ENCODE results near the gene EPHA2.

Gene EPHA2

GRCh38 chr1:16145030-16145661, 10.7 kb downstream of the EPHA2 start:
- Mint-ChIP-seq H3K9me3 (no peaks in the 10 kb centered on the region), H3K36me3 (ENCODE audit: low read depth) (no peaks in the 10 kb centered on the region), H3K4me1 (ENCODE audit: low read depth) (no peaks in the 10 kb centered on the region), H3K27ac (no peak overlapping the region), H3K4me3 (no peak overlapping the region), H3K27me3 (peaks cover 45% of the 10 kb centered on the region)
- intact Hi-C loops (cut with micrococcal nuclease) = no loop called here

GRCh38 chr1:16144325-16145029, 11.4 kb downstream of the EPHA2 start:
- peaks cover 43% of the 10 kb centered on the region for H3K27me3 Mint-ChIP-seq
- intact Hi-C loops (cut with micrococcal nuclease) = no loop called here
- H3K27ac Mint-ChIP-seq = no peak overlapping the region
- H3K36me3 Mint-ChIP-seq (ENCODE audit: low read depth) = no peaks in the 10 kb centered on the region
- H3K9me3 Mint-ChIP-seq = no peaks in the 10 kb centered on the region
- H3K4me3 Mint-ChIP-seq = no peak overlapping the region
- no peaks in the 10 kb centered on the region for H3K4me1 Mint-ChIP-seq (ENCODE audit: low read depth)

GRCh38 chr1:16143566-16144324, 12.1 kb downstream of the EPHA2 start:
- Mint-ChIP-seq H3K4me1 (ENCODE audit: low read depth) (no peaks in the 10 kb centered on the region), H3K4me3 (no peak overlapping the region), H3K27ac (no peak overlapping the region), H3K36me3 (ENCODE audit: low read depth) (no peaks in the 10 kb centered on the region), H3K9me3 (no peaks in the 10 kb centered on the region), H3K27me3 (peaks cover 42% of the 10 kb centered on the region)
- intact Hi-C loops (cut with micrococcal nuclease) = no loop called here

GRCh38 chr1:16143005-16143565, 12.8 kb downstream of the EPHA2 start:
- Mint-ChIP-seq H3K4me1 (ENCODE audit: low read depth) (no peaks in the 10 kb centered on the region), H3K4me3 (no peak overlapping the region), H3K9me3 (no peaks in the 10 kb centered on the region), H3K27ac (no peak overlapping the region), H3K27me3 (peaks cover 39% of the 10 kb centered on the region), H3K36me3 (ENCODE audit: low read depth) (no peaks in the 10 kb centered on the region)
- intact Hi-C loops (cut with micrococcal nuclease) = no loop called here

- intact Hi-C loops (cut with micrococcal nuclease) = no loop called here
- Mint-ChIP-seq H3K4me1 (ENCODE audit: low read depth) (no peaks in the 10 kb centered on the region), H3K27ac (no peak overlapping the region)
These were observed 13.4 kb downstream of the EPHA2 start for GRCh38 chr1:16142383-16142995.

GRCh38 chr1:16141573-16142336, 14.1 kb downstream of the EPHA2 start:
- H3K4me1 Mint-ChIP-seq (ENCODE audit: low read depth) = peaks cover under 1% of the 10 kb centered on the region
- H3K36me3 Mint-ChIP-seq (ENCODE audit: low read depth) = no peaks in the 10 kb centered on the region
- H3K9me3 Mint-ChIP-seq = no peaks in the 10 kb centered on the region
- no peak overlapping the region for H3K27ac Mint-ChIP-seq
- H3K4me3 Mint-ChIP-seq = no peak overlapping the region
- peaks cover 34% of the 10 kb centered on the region for H3K27me3 Mint-ChIP-seq
- intact Hi-C loops (cut with micrococcal nuclease) = no loop called here

More at GRCh38 chr1:16142383-16142995, 13.4 kb downstream of the EPHA2 start:
- no peaks in the 10 kb centered on the region for H3K9me3 Mint-ChIP-seq
- H3K27me3 Mint-ChIP-seq = peaks cover 36% of the 10 kb centered on the region
- H3K36me3 Mint-ChIP-seq (ENCODE audit: low read depth) = no peaks in the 10 kb centered on the region
- H3K4me3 Mint-ChIP-seq = no peak overlapping the region

- Mint-ChIP-seq H3K9me3 (no peaks in the 10 kb centered on the region), H3K27ac (no peak overlapping the region), H3K4me3 (no peak overlapping the region), H3K27me3 (peaks cover 27% of the 10 kb centered on the region), H3K4me1 (ENCODE audit: low read depth) (peaks cover 6% of the 10 kb centered on the region), H3K36me3 (ENCODE audit: low read depth) (no peaks in the 10 kb centered on the region)
- intact Hi-C loops (cut with micrococcal nuclease) = no loop called here
These were observed 15.7 kb downstream of the EPHA2 start for GRCh38 chr1:16140068-16140596.

- H3K4me3 Mint-ChIP-seq = no peak overlapping the region
- no peaks in the 10 kb centered on the region for H3K36me3 Mint-ChIP-seq (ENCODE audit: low read depth)
- H3K27ac Mint-ChIP-seq = no peak overlapping the region
- peaks cover 6% of the 10 kb centered on the region for H3K4me1 Mint-ChIP-seq (ENCODE audit: low read depth)
- no peaks in the 10 kb centered on the region for H3K9me3 Mint-ChIP-seq
- intact Hi-C loops (cut with micrococcal nuclease) = no loop called here
- H3K27me3 Mint-ChIP-seq = peaks cover 22% of the 10 kb centered on the region
These were observed 16.4 kb downstream of the EPHA2 start for GRCh38 chr1:16139473-16139962.

GRCh38 chr1:16138772-16139221, 17.1 kb downstream of the EPHA2 start:
- Mint-ChIP-seq H3K27ac (no peak overlapping the region), H3K4me3 (no peak overlapping the region), H3K4me1 (ENCODE audit: low read depth) (peaks cover 6% of the 10 kb centered on the region), H3K36me3 (ENCODE audit: low read depth) (no peaks in the 10 kb centered on the region), H3K9me3 (no peaks in the 10 kb centered on the region), H3K27me3 (peaks cover 20% of the 10 kb centered on the region)
- intact Hi-C loops (cut with micrococcal nuclease) = no loop called here

GRCh38 chr1:16137890-16138467, 17.9 kb downstream of the EPHA2 start:
- Mint-ChIP-seq H3K27ac (no peak overlapping the region), H3K4me3 (no peak overlapping the region), H3K4me1 (ENCODE audit: low read depth) (peaks cover 6% of the 10 kb centered on the region), H3K36me3 (ENCODE audit: low read depth) (no peaks in the 10 kb centered on the region), H3K9me3 (no peaks in the 10 kb centered on the region), H3K27me3 (peaks cover 18% of the 10 kb centered on the region)
- intact Hi-C loops (cut with micrococcal nuclease) = no loop called here

GRCh38 chr1:16135501-16135900, 20.4 kb downstream of the EPHA2 start:
- Mint-ChIP-seq H3K9me3 (no peaks in the 10 kb centered on the region), H3K36me3 (ENCODE audit: low read depth) (no peaks in the 10 kb centered on the region)

GRCh38 chr1:16134906-16135305, 21.0 kb downstream of the EPHA2 start:
- no peak overlapping the region for H3K4me3 Mint-ChIP-seq
- H3K27ac Mint-ChIP-seq = no peak overlapping the region
- peaks cover 6% of the 10 kb centered on the region for H3K4me1 Mint-ChIP-seq (ENCODE audit: low read depth)
- peaks cover 2% of the 10 kb centered on the region for H3K27me3 Mint-ChIP-seq
- intact Hi-C loops (cut with micrococcal nuclease) = no loop called here
- no peaks in the 10 kb centered on the region for H3K36me3 Mint-ChIP-seq (ENCODE audit: low read depth)
- H3K9me3 Mint-ChIP-seq = no peaks in the 10 kb centered on the region

More at GRCh38 chr1:16135501-16135900, 20.4 kb downstream of the EPHA2 start:
- H3K27me3 Mint-ChIP-seq = peaks cover 2% of the 10 kb centered on the region
- no peak overlapping the region for H3K27ac Mint-ChIP-seq
- intact Hi-C loops (cut with micrococcal nuclease) = no loop called here
- peaks cover 6% of the 10 kb centered on the region for H3K4me1 Mint-ChIP-seq (ENCODE audit: low read depth)
- no peak overlapping the region for H3K4me3 Mint-ChIP-seq

Measured in dendritic cell treated with granulocyte-macrophage colony-stimulating factor and Interleukin-4, amounts not matched to agents 40 ng/mL and 50 ng/mL, for 4 days (primary cell).